ENCODE data around the gene BCL2L1.
"Not testable (repeated sequence)": the region's sequence is repeated elsewhere in the genome, so short reads cannot be mapped to it uniquely, and the experiment has no call there.

The BCL2L1 gene

GRCh38 chr20:31677553-31678260 is 45.0 kb downstream of the BCL2L1 start:
- DNase-seq (ENCODE audit: extremely low read depth in 1 of 2, low read depth in 1 of 2): no peak

GRCh38 chr20:31676609-31676989 is 46.1 kb downstream of the BCL2L1 start:
- DNase-seq (ENCODE audit: extremely low read depth in 1 of 2, low read depth in 1 of 2): no peak

GRCh38 chr20:31675828-31676608 is 46.6 kb downstream of the BCL2L1 start:
- peak in 1 of 2 donors; percentile 19 for DNase-seq (ENCODE audit: extremely low read depth in 1 of 2, low read depth in 1 of 2)

- DNase-seq (ENCODE audit: extremely low read depth in 1 of 2, low read depth in 1 of 2): peak; percentile 19 to 29
Measured at GRCh38 chr20:31674895-31675827, 47.5 kb downstream of the BCL2L1 start.

- no peak for DNase-seq (ENCODE audit: extremely low read depth in 1 of 2, low read depth in 1 of 2)
Measured at GRCh38 chr20:31673943-31674463, 48.7 kb downstream of the BCL2L1 start.

DNA sequence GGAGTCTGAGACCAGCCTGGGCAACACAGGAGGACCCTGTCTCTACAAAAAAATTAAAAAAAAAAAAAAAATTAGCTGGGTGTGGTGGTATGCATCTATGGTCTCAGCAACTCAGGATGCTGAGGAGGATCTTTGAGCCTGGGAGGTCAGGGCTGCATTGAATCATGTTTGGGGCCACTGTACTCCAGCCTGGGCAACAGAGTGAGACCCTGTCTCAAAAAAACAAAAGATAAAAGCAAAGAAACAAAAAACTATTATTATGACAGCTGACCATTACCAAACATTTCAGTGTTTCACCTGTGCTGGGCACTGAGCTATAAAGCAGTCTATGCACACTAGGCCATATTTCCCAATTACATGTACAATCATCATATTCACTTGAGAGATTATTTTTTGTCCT is 49.2 kb downstream of the BCL2L1 start:
- DNase-seq (ENCODE audit: extremely low read depth in 1 of 2, low read depth in 1 of 2): no peak

DNA sequence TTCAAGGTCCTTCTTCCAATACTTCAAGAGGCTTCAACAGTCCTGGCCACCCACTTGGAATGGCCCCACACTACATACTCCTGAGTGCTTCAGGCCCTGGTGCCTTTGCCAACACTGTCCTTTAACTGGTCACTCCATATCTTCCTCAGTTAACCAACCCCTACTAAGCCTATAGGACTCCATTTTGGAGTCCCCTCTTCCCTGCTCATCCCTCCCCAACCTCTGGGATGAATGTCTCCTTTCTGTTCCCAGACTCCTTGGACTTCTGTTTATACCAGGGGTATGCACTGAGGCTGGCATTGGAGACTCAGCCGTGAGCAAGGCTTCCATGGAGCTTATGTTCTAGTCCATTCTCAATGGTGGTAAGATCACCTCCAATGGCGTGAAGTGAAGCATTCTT is 51.3 kb downstream of the BCL2L1 start:
- no peak for DNase-seq (ENCODE audit: extremely low read depth in 1 of 2, low read depth in 1 of 2)

GRCh38 chr20:31670371-31671228 is 52.1 kb downstream of the BCL2L1 start:
- no peak for DNase-seq (ENCODE audit: extremely low read depth in 1 of 2, low read depth in 1 of 2)

DNA sequence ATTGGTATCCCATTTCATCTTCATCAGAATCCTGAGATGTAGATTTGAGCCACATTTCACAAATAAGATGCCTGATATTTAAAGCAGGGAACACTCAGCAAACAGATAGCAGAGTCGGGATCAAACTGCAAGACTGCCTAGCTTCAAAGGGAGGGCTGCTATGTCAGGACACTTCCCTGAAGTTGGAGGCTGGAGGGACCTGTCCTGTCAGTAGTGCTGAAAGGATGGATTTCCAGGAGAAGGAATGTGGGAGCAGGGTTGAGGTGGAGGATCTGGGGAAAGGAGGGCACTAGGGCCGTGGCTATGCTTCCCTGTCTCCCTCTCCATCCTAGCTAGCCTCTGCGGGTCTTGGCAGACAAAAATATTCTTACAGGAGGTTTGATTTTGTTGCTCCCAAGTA is 52.8 kb downstream of the BCL2L1 start:
- DNase-seq (ENCODE audit: extremely low read depth in 1 of 2, low read depth in 1 of 2): no peak

- DNase-seq (ENCODE audit: extremely low read depth in 1 of 2, low read depth in 1 of 2): not testable (repeated sequence)
Measured at GRCh38 chr20:31668944-31669343, 53.7 kb downstream of the BCL2L1 start.

DNA sequence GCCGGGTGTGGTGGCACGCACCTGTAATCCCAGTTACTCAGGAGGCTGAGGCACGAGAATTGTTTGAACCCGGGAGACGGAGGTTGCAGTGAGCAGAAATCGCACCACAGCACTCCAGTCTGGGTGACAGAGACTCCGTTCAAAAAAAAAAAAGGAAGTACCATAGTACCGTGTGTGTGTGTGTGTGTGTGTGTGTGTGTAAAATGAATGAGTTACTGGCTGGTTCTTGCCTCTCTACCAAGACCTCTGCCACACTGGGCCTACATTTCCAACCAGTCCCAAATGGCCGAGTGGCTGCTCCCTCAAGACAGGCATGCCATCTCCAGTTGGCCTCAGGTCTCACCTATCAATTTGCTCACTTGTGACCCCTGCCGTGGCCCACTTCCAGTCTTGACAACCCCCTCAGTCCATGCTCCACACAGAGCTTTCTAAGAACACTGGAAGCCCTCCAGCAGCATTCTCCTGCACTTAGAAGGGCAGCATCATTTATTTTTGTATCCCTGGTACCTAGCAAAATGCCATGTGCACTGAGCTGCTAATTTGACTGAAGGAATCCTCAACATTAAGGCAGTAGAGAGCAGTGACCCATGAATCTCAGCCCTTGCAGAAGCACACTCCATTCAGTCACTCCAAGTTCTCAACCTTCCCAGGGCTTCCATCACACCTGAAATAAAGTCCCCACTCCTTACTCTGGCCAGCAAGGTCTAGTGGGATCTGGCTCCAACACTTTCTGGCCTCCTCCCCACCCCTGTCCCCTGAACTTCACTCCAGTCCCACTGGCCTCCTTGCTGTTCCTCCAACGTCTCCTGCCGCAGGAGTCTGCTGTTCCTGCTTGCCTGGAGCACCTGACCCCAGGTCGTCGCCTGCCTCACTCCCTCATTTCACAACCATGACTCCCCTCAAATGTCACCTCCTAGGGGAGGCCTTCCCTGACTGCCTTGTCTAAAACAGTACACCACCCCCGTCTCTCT is 55.1 kb downstream of the BCL2L1 start:
- DNase-seq (ENCODE audit: extremely low read depth in 1 of 2, low read depth in 1 of 2): no peak

- DNase-seq (ENCODE audit: extremely low read depth in 1 of 2, low read depth in 1 of 2): no peak
Measured at GRCh38 chr20:31666258-31667042, 56.2 kb downstream of the BCL2L1 start.

DNA sequence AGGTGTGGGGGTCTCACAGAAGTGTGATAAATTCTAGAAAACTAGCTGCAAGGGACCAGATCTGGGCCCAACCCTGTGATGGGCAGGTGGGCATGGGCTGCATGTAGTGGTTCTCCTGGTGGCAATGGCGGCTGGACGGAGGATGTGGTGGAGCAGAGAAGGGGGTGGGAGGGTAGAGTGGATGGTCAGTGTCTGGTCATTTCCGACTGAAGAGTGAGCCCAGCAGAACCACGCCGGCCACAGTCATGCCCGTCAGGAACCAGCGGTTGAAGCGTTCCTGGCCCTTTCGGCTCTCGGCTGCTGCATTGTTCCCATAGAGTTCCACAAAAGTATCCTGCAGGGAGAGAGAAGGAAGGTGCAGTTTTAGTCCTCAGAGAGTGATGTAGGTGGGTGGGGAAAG is 56.9 kb downstream of the BCL2L1 start:
- no peak for DNase-seq (ENCODE audit: extremely low read depth in 1 of 2, low read depth in 1 of 2)

GRCh38 chr20:31664696-31665354 is 57.8 kb downstream of the BCL2L1 start:
- no peak for DNase-seq (ENCODE audit: extremely low read depth in 1 of 2, low read depth in 1 of 2)

GRCh38 chr20:31663838-31664695 is 58.6 kb downstream of the BCL2L1 start:
- DNase-seq (ENCODE audit: extremely low read depth in 1 of 2, low read depth in 1 of 2): no peak

- DNase-seq (ENCODE audit: extremely low read depth in 1 of 2, low read depth in 1 of 2): no peak
Measured at GRCh38 chr20:31663524-31663837, 59.2 kb downstream of the BCL2L1 start.

DNA sequence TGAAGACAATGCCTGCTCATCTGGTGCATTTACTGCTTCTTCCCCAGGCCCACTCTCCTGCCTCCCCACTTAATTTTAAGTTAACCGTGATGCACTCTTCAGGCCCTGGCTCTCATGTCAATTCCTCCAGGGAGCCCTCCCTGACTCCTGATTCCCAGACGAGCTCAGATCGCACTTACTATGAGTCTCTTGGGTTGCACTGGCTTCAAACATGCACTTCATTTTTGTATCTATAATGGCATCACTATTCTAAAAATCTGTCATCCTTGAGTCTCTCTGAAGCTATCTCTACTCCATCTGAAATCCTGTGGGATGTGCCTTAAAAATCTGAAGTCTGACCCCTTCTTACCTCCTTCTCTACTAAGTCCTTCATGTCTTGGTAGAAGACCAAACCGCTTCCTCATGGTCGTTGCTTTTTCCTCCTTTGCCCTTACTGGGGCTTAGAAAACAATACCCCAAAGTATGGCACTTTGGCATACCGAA is 60.3 kb downstream of the BCL2L1 start:
- DNase-seq (ENCODE audit: extremely low read depth in 1 of 2, low read depth in 1 of 2): no peak
